ENCODE results near the gene SF3A2. TPM values are rescaled to one million over a fixed set of nuclear protein-coding genes. Genes with fewer than 3 reads are reported as not detected.

Gene SF3A2
- total RNA-seq, 1 experiment from 2014 or later = 184 TPM

- ChIA-PET POLR2A (interaction anchor here (0.6 kb wide), 1 partner anchor 30 kb away, joined by 7 read pairs; no protein-coding TSS in a partner anchor), CTCF (interaction anchor here (0.8 to 1.3 kb wide), 7 partner anchors 9 to 111 kb away, joined by 3 to 9 read pairs (median 3); no protein-coding TSS in a partner anchor)
- peak; percentile 68 for DNase-seq (ENCODE audit: low spot score)
- TF ChIP-seq ZNF317 (CRISPR knock-in tag; IDR thresholded peaks at IDR 0.05; ENCODE audit: borderline replicate concordance, low read depth) (no peak), ZBTB43 (CRISPR knock-in tag; IDR thresholded peaks at IDR 0.05) (no peak), E2F5 (CRISPR knock-in tag; IDR thresholded peaks at IDR 0.05) (no peak), MYBL2 (CRISPR knock-in tag; IDR thresholded peaks at IDR 0.05) (no peak), ATF1 (CRISPR knock-in tag; IDR thresholded peaks at IDR 0.05) (no peak), ZNF512 (CRISPR knock-in tag; IDR thresholded peaks at IDR 0.05; ENCODE audit: borderline replicate concordance) (no peak), NR3C1 (CRISPR knock-in tag; conservative IDR thresholded peaks at IDR 0.05; ENCODE audit: low read depth) (no peak), KAT7 (CRISPR knock-in tag; IDR thresholded peaks at IDR 0.05; ENCODE audit: borderline replicate concordance) (no peak), E2F4 (CRISPR knock-in tag; IDR thresholded peaks at IDR 0.05; ENCODE audit: borderline replicate concordance, low read depth) (no peak), NFATC4 (CRISPR knock-in tag; IDR thresholded peaks at IDR 0.05) (no peak), ZNF671 (CRISPR knock-in tag; IDR thresholded peaks at IDR 0.05) (no peak), SP1 (CRISPR knock-in tag; conservative IDR thresholded peaks at IDR 0.05) (no peak), TEAD4 (CRISPR knock-in tag; IDR thresholded peaks at IDR 0.05) (no peak), IRF1 (CRISPR knock-in tag; IDR thresholded peaks at IDR 0.05) (no peak)
- ATAC-seq = peak; percentile 76
- Mint-ChIP-seq H3K27ac (no peak overlapping the region), H3K9me3 (no peaks in the 10 kb centered on the region), H3K4me3 (no peak overlapping the region), H3K4me1 (no peaks in the 10 kb centered on the region), H3K27me3 (ENCODE audit: low read depth) (no peaks in the 10 kb centered on the region), H3K36me3 (peaks cover 26% of the 10 kb centered on the region)
These were observed 28.4 kb upstream of the SF3A2 start for GRCh38 chr19:2207991-2208860.

- no peaks in the 10 kb centered on the region for H3K9me3 Mint-ChIP-seq
- no peak overlapping the region for H3K4me3 Mint-ChIP-seq
- TF ChIP-seq FOXP1 (CRISPR knock-in tag; IDR thresholded peaks at IDR 0.05; ENCODE audit: borderline replicate concordance) = no peak
- no peak for TF ChIP-seq ZSCAN18 (CRISPR knock-in tag; IDR thresholded peaks at IDR 0.05)
- no peak for TF ChIP-seq NFATC4 (CRISPR knock-in tag; IDR thresholded peaks at IDR 0.05)
- no peak for TF ChIP-seq ZNF425 (CRISPR knock-in tag; conservative IDR thresholded peaks at IDR 0.05)
- TF ChIP-seq ZNF396 (CRISPR knock-in tag; IDR thresholded peaks at IDR 0.05; ENCODE audit: borderline replicate concordance) = no peak
- no peak for TF ChIP-seq CREM (CRISPR knock-in tag; IDR thresholded peaks at IDR 0.05)
- TF ChIP-seq ZBTB43 (CRISPR knock-in tag; IDR thresholded peaks at IDR 0.05) = no peak
- TF ChIP-seq GTF2I (CRISPR knock-in tag; conservative IDR thresholded peaks at IDR 0.05) = no peak
- ChIA-PET CTCF (interaction anchor here (1.0 to 1.3 kb wide), 5 partner anchors 10 to 112 kb away, joined by 3 to 9 read pairs (median 3); no protein-coding TSS in a partner anchor), POLR2A (interaction anchor here (0.6 kb wide), 1 partner anchor 30 kb away, joined by 7 read pairs; no protein-coding TSS in a partner anchor)
- H3K27me3 Mint-ChIP-seq (ENCODE audit: low read depth) = no peaks in the 10 kb centered on the region
- no peaks in the 10 kb centered on the region for H3K4me1 Mint-ChIP-seq
- peaks cover 29% of the 10 kb centered on the region for H3K36me3 Mint-ChIP-seq
- DNase-seq (ENCODE audit: low spot score) = no peak
- ATAC-seq = no peak
- no peak overlapping the region for H3K27ac Mint-ChIP-seq
These were observed 27.6 kb upstream of the SF3A2 start for GRCh38 chr19:2208975-2209374.
